SK-N-SH (cell line): ENCODE results near the gene RALA. TPM values are rescaled to one million over a fixed set of nuclear protein-coding genes. Genes with fewer than 3 reads are reported as not detected.

ENCODE experiments used
- CTCF ChIA-PET: fragments of 300-600, 350-600 bp; formaldehyde crosslinking; extraction: SDS; loops from one replicate; lab custom pipeline; 2021; lab: Yijun Ruan, JAX
- POLR2A ChIA-PET: fragments of 350-600 bp; sonication (Branson Sonifier 250); formaldehyde crosslinking; extraction: SDS; loops from one replicate; lab custom pipeline; 2020; ENCODE audit warnings: antibody characterized with exemption, inconsistent platforms; lab: Yijun Ruan, JAX
- DNase-seq: peaks from one replicate; pipeline ENCODE4 v3.0.0; 2012
- H2AFZ ChIP-seq: fragments of 200-600 bp; sonication (generic); 2 replicates; pipeline ENCODE4 v1.8.1; 2016; ENCODE audit warnings: antibody characterized with exemption, mild to moderate bottlenecking, low read depth
- H3F3A ChIP-seq: fragments of 200-600 bp; sonication (generic); replicated peaks from 2 replicates; pipeline ENCODE3; 2016; ENCODE audit warnings: antibody characterized with exemption, mild to moderate bottlenecking; ENCODE audit not compliant: insufficient read depth
- H3K27ac ChIP-seq, 2 experiments: fragments of 200-500 bp in 1 of 2; fragments of 200-600 bp in 1 of 2; sonication (Bioruptor generic) in 1 of 2; sonication (generic), shearing (Covaris generic) in 1 of 2; 2 replicates each; pipeline versions ENCODE4 v1.5.1 to v1.6.1; 2014 to 2016; ENCODE audit warnings: low read depth in 2 of 2, inconsistent platforms in 1 of 2, low read length in 1 of 2, mild to moderate bottlenecking in 1 of 2, mixed read lengths in 1 of 2
- H3K27me3 ChIP-seq: fragments of 200-600 bp; sonication (generic), shearing (Covaris generic); 2 replicates; pipeline ENCODE4 v1.6.1; 2016; ENCODE audit warnings: mixed run types; ENCODE audit not compliant: insufficient read depth
- H3K36me3 ChIP-seq, 2 experiments: fragments of 200-500 bp in 1 of 2; fragments of 200-600 bp in 1 of 2; sonication (Bioruptor generic) in 1 of 2; sonication (generic) in 1 of 2; replicated peaks in 1 of 2; 2 replicates each; pipeline versions ENCODE3 to v1.5.1; 2014 to 2016; ENCODE audit warnings: low read length in 1 of 2, mild to moderate bottlenecking in 1 of 2; ENCODE audit not compliant: insufficient read depth in 2 of 2, control insufficient read depth in 1 of 2
- H3K4me1 ChIP-seq, 2 experiments: fragments of 200-500 bp in 1 of 2; fragments of 200-600 bp in 1 of 2; sonication (Bioruptor generic) in 1 of 2; sonication (generic), shearing (Covaris generic) in 1 of 2; 2 replicates each; pipeline versions ENCODE4 v1.5.1 to v1.6.1; 2014 to 2016; ENCODE audit warnings: low read depth in 1 of 2, low read length in 1 of 2, mixed run types in 1 of 2; ENCODE audit not compliant: insufficient read depth in 2 of 2, control insufficient read depth in 1 of 2
- H3K4me2 ChIP-seq: fragments of 200-600 bp; sonication (generic), shearing (Covaris generic); 2 replicates; pipeline ENCODE4 v1.6.1; 2017; ENCODE audit warnings: mixed run types
- H3K4me3 ChIP-seq, 2 experiments: fragments of 200-500 bp in 1 of 2; fragments of 200-600 bp in 1 of 2; sonication (Bioruptor generic) in 1 of 2; sonication (generic), shearing (Covaris generic) in 1 of 2; 2 replicates each; pipeline versions ENCODE4 v1.5.1 to v1.8.1; 2014 to 2016; ENCODE audit warnings: low read depth in 2 of 2, inconsistent platforms in 1 of 2, low read length in 1 of 2, mild to moderate bottlenecking in 1 of 2, mixed read lengths in 1 of 2, moderate library complexity in 1 of 2
- H3K79me2 ChIP-seq: fragments of 200-600 bp; sonication (generic); 2 replicates; pipeline ENCODE4 v1.8.1; 2017; ENCODE audit warnings: mild to moderate bottlenecking; ENCODE audit not compliant: insufficient read depth
- H3K9ac ChIP-seq: fragments of 200-600 bp; sonication (generic); 2 replicates; pipeline ENCODE4 v1.6.1; 2017; ENCODE audit warnings: mixed run types
- H3K9me2 ChIP-seq: fragments of 200-600 bp; sonication (generic); 2 replicates; pipeline ENCODE4 v1.6.1; 2017; ENCODE audit warnings: mixed run types
- H3K9me3 ChIP-seq: fragments of 200-600 bp; sonication (generic); 2 replicates; pipeline ENCODE4 v1.6.1; 2017; ENCODE audit warnings: mixed run types, mild to moderate bottlenecking, moderate library complexity
- H4K20me1 ChIP-seq: fragments of 200-600 bp; sonication (generic); 2 replicates; pipeline ENCODE4 v1.6.1; 2017; ENCODE audit warnings: mild to moderate bottlenecking, mixed run types; ENCODE audit not compliant: insufficient read depth
- EP300 ChIP-seq, 2 experiments: IDR thresholded peaks; 2 replicates each; pipeline versions ENCODE4 v1.4.0 to v1.6.1; 2012; ENCODE audit warnings: borderline replicate concordance in 1 of 2, low read depth in 1 of 2, low read length in 1 of 2
- FOSL2 ChIP-seq: IDR thresholded peaks from 2 replicates; pipeline ENCODE4 v1.4.0; 2012; ENCODE audit warnings: low read depth, mild to moderate bottlenecking, moderate library complexity, borderline replicate concordance
- FOXJ3 ChIP-seq: sonication (generic); formaldehyde crosslinking; IDR thresholded peaks from 2 replicates; pipeline ENCODE4 v1.5.1; 2020; ENCODE audit warnings: mild to moderate bottlenecking, missing genetic modification reagents
- GABPA ChIP-seq: IDR thresholded peaks from 2 replicates; pipeline ENCODE4 v1.4.0; 2012; ENCODE audit warnings: low read depth, mild to moderate bottlenecking
- MEF2A ChIP-seq: IDR thresholded peaks from 2 replicates; pipeline ENCODE4 v1.4.0; 2012; ENCODE audit warnings: low read depth, borderline replicate concordance
- NRF1 ChIP-seq: IDR thresholded peaks from 2 replicates; pipeline ENCODE4 v1.6.1; 2012; ENCODE audit warnings: low read depth, mild to moderate bottlenecking, low read length
- POLR2AphosphoS5 ChIP-seq: IDR thresholded peaks from 2 replicates; pipeline ENCODE4 v1.6.1; 2012; ENCODE audit warnings: low read depth, low read length
- RAD21 ChIP-seq: IDR thresholded peaks from 2 replicates; pipeline ENCODE4 v1.6.1; 2012; ENCODE audit warnings: mild to moderate bottlenecking, low read length
- RFX5 ChIP-seq: IDR thresholded peaks from 2 replicates; pipeline ENCODE4 v1.6.1; 2012; ENCODE audit warnings: mild to moderate bottlenecking, improper control_type of control experiment, low read length
- RXRA ChIP-seq: IDR thresholded peaks from 2 replicates; pipeline ENCODE4 v1.4.0; 2012; ENCODE audit warnings: low read depth, mild to moderate bottlenecking, borderline replicate concordance
- SMC3 ChIP-seq: IDR thresholded peaks from 2 replicates; pipeline ENCODE4 v1.6.1; 2012; ENCODE audit warnings: low read depth, low read length, improper control_type of control experiment
- TAF1 ChIP-seq: IDR thresholded peaks from 2 replicates; pipeline ENCODE4 v1.6.1; 2012; ENCODE audit warnings: low read depth, mild to moderate bottlenecking, low read length, moderate library complexity, borderline replicate concordance
- TCF12 ChIP-seq: IDR thresholded peaks from 2 replicates; pipeline ENCODE4 v1.4.0; 2012
- TEAD4 ChIP-seq: IDR thresholded peaks from 2 replicates; pipeline ENCODE4 v1.4.0; 2012; ENCODE audit warnings: mild to moderate bottlenecking, borderline replicate concordance; ENCODE audit not compliant: insufficient read depth
- YY1 ChIP-seq: IDR thresholded peaks from 2 replicates; pipeline ENCODE4 v1.4.0; 2012; ENCODE audit warnings: low read depth, mild to moderate bottlenecking
- WGBS: methylation state at CpG from one replicate; pipeline ENCODE4 v1.1.6; 2017; ENCODE audit warnings: low lambda C conversion rate; 5-methylcytosine and 5-hydroxymethylcytosine counted together
- polyA plus RNA-seq, 3 experiments: library from polyadenylated mRNA; depleted of rRNA; stranded (reverse); fragments of >200 nt; gene quantifications; 2 replicates each; pipeline ENCODE4 v1.2.3, GENCODE V29; 2012
- TF ChIP-seq, protein P1 (sequence below): IDR thresholded peaks from 2 replicates; pipeline ENCODE4 v1.6.1; 2012; ENCODE audit warnings: mild to moderate bottlenecking, low read depth, low read length, moderate library complexity
- TF ChIP-seq, protein P2 (sequence below): IDR thresholded peaks from 2 replicates; pipeline ENCODE4 v1.4.0; 2012; ENCODE audit warnings: low read depth, borderline replicate concordance
- TF ChIP-seq, protein P3 (sequence below): IDR thresholded peaks from 2 replicates; pipeline ENCODE4; 2012
- TF ChIP-seq, protein P4 (sequence below): IDR thresholded peaks from 2 replicates; pipeline ENCODE4 v1.4.0; 2012; ENCODE audit warnings: low read depth, borderline replicate concordance

RALA gene
- polyA plus RNA-seq, 1 of the 3 experiments (the other 2 are of a cell fraction): 29.0 TPM

DNA sequence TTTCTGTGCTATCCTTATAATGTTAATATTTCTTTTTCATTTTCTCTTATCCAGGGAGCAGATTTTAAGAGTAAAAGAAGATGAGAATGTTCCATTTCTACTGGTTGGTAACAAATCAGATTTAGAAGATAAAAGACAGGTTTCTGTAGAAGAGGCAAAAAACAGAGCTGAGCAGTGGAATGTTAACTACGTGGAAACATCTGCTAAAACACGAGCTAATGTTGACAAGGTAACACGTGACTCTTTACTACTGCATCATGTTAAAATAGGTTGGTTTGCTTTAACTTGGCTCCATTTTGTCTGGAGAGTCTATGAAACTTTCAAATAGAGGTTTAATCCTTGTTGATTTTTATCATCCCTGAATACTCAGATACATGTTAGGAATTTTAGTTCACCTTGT lies 73.3 kb downstream of the RALA start:
- Histone ChIP-seq H3K27me3 (no peaks in the 10 kb centered on the region), H2AFZ (no peak overlapping the region), H3K4me3 (no peak overlapping the region), H3K4me2 (no peak overlapping the region), H3F3A (peaks cover 8% of the 10 kb centered on the region), H3K36me3 (peaks cover 67 to 82% of the 10 kb centered on the region in 2 experiments), H3K9ac (no peak overlapping the region), H3K9me3 (no peaks in the 10 kb centered on the region), H3K9me2 (no peaks in the 10 kb centered on the region), H4K20me1 (peaks cover 5% of the 10 kb centered on the region; the same call in 1 of the 2 replicates)
- no peak for DNase-seq
- CTCF ChIA-PET: interaction anchor here (1.0 to 1.2 kb wide), 3 partner anchors 13 to 116 kb away, joined by 3 to 5 read pairs (median 3); no protein-coding TSS in a partner anchor
- POLR2A ChIA-PET: no interaction called here
- TF ChIP-seq FOXJ3 (CRISPR knock-in tag) (no peak), RAD21 (no peak), RXRA (no peak), YY1 (no peak), TAF1 (no peak), TEAD4 (no peak), NRF1 (no peak), GABPA (no peak), RFX5 (no peak), EP300 (IDR thresholded peaks at IDR 0.05; ENCODE audit: borderline replicate concordance in 1 of 2, low read depth in 1 of 2, low read length in 1 of 2) (no peak), MEF2A (no peak), FOSL2 (no peak), POLR2AphosphoS5 (no peak), SMC3 (no peak), TCF12 (no peak)
- TF ChIP-seq, protein P1, sequence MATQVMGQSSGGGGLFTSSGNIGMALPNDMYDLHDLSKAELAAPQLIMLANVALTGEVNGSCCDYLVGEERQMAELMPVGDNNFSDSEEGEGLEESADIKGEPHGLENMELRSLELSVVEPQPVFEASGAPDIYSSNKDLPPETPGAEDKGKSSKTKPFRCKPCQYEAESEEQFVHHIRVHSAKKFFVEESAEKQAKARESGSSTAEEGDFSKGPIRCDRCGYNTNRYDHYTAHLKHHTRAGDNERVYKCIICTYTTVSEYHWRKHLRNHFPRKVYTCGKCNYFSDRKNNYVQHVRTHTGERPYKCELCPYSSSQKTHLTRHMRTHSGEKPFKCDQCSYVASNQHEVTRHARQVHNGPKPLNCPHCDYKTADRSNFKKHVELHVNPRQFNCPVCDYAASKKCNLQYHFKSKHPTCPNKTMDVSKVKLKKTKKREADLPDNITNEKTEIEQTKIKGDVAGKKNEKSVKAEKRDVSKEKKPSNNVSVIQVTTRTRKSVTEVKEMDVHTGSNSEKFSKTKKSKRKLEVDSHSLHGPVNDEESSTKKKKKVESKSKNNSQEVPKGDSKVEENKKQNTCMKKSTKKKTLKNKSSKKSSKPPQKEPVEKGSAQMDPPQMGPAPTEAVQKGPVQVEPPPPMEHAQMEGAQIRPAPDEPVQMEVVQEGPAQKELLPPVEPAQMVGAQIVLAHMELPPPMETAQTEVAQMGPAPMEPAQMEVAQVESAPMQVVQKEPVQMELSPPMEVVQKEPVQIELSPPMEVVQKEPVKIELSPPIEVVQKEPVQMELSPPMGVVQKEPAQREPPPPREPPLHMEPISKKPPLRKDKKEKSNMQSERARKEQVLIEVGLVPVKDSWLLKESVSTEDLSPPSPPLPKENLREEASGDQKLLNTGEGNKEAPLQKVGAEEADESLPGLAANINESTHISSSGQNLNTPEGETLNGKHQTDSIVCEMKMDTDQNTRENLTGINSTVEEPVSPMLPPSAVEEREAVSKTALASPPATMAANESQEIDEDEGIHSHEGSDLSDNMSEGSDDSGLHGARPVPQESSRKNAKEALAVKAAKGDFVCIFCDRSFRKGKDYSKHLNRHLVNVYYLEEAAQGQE: no peak
- TF ChIP-seq, protein P2, sequence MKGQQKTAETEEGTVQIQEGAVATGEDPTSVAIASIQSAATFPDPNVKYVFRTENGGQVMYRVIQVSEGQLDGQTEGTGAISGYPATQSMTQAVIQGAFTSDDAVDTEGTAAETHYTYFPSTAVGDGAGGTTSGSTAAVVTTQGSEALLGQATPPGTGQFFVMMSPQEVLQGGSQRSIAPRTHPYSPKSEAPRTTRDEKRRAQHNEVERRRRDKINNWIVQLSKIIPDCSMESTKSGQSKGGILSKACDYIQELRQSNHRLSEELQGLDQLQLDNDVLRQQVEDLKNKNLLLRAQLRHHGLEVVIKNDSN: no peak
- TF ChIP-seq, protein P3, sequence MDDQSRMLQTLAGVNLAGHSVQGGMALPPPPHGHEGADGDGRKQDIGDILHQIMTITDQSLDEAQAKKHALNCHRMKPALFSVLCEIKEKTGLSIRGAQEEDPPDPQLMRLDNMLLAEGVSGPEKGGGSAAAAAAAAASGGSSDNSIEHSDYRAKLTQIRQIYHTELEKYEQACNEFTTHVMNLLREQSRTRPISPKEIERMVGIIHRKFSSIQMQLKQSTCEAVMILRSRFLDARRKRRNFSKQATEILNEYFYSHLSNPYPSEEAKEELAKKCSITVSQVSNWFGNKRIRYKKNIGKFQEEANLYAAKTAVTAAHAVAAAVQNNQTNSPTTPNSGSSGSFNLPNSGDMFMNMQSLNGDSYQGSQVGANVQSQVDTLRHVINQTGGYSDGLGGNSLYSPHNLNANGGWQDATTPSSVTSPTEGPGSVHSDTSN: no peak
- TF ChIP-seq, protein P4, sequence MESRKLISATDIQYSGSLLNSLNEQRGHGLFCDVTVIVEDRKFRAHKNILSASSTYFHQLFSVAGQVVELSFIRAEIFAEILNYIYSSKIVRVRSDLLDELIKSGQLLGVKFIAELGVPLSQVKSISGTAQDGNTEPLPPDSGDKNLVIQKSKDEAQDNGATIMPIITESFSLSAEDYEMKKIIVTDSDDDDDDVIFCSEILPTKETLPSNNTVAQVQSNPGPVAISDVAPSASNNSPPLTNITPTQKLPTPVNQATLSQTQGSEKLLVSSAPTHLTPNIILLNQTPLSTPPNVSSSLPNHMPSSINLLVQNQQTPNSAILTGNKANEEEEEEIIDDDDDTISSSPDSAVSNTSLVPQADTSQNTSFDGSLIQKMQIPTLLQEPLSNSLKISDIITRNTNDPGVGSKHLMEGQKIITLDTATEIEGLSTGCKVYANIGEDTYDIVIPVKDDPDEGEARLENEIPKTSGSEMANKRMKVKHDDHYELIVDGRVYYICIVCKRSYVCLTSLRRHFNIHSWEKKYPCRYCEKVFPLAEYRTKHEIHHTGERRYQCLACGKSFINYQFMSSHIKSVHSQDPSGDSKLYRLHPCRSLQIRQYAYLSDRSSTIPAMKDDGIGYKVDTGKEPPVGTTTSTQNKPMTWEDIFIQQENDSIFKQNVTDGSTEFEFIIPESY: no peak
- TF ChIP-seq, all 33 proteins: peak for 0
- WGBS: 87% methylated on average over 3 of the region's 3 CpGs
- Histone ChIP-seq H3K27ac (no peak overlapping the region), H3K4me1 (peaks cover 0 to 6% of the 10 kb centered on the region in 2 experiments; a peak in 1 of 4 replicates), H3K79me2 (peaks cover 46% of the 10 kb centered on the region; the same call in 1 of the 2 replicates)
